GM18858 (cell line): ENCODE measurements around the gene SLC66A1.
"Not testable (repeated sequence)": the region's sequence is repeated elsewhere in the genome, so short reads cannot be mapped to it uniquely, and the experiment has no call there.

Experiments
- ATAC-seq: cut with Tn5 transposase; IDR thresholded peaks from one replicate; pipeline ENCODE4 v1.9.1; 2021; ENCODE audit not compliant: unreplicated experiment

Gene SLC66A1

GRCh38 chr1:19311931-19312781 lies at the start of gene SLC66A1, which contains the start of gene AKR7A2:
Gene SLC66A1 (plus strand): TSS chr1:19312326. CDS start chr1:19317678, 5,352 bp downstream.
Gene AKR7A2 (minus strand): TSS chr1:19312144. CDS start chr1:19312124, 20 bp downstream.
- peak; percentile 44 for ATAC-seq

DNA sequence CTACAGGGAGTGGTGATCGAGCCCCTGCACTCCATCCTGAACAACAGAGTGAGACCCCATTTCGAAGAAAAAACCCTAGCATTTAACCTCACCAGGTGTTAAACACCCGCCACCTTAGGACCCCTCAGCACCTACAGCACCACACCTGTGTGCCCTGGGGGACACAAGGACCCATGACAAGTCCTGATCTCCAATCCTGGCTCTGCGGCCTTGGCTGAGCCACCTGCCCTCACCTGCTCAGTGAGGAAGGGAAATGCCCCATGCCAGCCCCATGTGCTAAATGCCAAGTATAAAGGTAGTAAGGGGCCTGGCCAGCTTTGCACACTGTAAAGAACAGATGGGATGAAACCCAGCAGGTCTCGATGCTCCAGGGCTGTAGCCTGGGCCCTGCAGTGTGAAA lies 49.4 kb upstream of the SLC66A1 start:
- ATAC-seq, result no peak

DNA sequence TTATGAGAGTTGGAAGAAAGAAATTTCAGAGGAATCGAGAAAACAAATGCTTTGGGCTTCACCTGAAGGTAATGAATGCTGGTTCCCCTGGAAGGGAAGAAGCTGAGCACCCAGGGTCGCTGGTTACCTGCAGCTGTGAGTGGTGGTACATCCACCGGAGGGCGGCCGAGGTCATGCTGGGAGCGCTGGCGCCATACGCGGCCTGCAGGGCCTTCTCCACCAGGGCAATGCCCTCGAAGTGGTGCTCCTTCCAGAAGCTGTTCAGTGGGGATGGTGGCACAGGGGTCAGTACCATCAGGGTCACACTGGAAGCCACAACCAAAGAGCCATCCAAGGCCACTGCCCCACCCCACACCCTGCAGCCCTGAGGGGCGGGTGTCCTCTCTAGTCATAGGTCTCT lies 43.7 kb upstream of the SLC66A1 start:
- ATAC-seq, result no peak

DNA sequence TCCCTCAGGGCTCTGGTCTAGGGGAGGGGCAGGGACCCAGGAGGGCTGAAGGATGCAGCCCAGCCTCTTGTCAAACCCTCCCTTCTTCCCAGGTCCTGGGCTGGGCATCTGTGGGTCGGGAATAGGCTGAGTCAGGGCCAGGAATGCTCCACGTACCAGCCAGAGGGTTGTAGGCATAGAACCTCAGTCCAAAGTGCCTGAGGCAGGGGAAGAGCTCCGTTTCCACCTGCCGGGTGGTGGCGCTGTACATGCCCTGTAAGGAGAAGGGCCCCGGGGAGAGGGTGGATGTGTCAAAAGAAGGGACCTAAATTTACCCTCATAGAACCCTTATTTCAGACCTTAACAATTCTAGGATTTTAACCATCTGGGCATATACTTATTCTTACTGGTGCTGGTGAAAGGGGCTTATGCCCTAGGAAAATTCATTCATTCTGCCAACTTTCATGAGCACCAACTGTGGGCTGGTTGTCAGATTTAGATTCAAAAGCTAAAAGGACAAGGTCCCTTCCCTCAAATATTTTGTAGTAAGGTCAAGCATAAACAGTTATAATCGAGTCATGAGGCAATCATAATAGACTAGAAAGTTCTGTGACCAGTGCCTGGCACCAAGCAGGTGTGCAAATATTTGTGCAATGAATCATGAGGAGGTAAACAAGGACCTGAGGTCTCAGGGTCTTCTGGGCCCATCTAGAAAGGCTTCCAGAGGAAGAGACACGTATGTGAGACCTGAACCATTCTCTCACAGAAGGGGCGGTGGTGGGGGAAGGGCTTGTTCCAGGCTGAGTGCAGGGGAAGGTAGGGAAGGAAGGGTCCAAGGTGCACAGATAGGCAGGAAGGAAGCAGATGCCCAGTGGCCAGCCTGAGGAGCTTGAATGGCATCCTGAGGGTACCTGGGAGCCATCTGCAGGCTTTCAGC lies 42.4 kb upstream of the SLC66A1 start:
- not testable (repeated sequence) for ATAC-seq

DNA sequence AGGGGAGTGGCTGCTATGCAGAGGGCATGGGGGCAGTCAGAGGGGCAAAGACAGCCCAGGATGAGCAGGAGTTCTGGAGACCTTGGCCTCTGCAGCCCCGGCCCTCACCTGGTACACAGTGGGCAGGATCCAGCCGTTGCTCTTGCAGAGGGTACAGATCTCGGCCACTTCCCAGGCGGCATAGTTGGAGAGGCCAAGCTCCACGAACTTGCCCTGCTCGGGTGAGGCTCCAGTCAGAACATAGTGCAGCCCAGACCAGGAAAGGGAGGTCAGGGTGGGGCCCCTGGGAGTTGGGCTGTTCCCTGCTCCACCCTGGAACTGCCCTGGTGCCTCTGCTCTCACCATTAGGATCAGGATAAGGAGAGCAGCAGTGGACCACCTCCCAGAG lies 41.8 kb upstream of the SLC66A1 start:
- not testable (repeated sequence) for ATAC-seq

GRCh38 chr1:19272064-19272463 lies 40.1 kb upstream of the SLC66A1 start:
- no peak for ATAC-seq

- no peak for ATAC-seq
These were observed 38.9 kb upstream of the SLC66A1 start for GRCh38 chr1:19273106-19273843.

DNA sequence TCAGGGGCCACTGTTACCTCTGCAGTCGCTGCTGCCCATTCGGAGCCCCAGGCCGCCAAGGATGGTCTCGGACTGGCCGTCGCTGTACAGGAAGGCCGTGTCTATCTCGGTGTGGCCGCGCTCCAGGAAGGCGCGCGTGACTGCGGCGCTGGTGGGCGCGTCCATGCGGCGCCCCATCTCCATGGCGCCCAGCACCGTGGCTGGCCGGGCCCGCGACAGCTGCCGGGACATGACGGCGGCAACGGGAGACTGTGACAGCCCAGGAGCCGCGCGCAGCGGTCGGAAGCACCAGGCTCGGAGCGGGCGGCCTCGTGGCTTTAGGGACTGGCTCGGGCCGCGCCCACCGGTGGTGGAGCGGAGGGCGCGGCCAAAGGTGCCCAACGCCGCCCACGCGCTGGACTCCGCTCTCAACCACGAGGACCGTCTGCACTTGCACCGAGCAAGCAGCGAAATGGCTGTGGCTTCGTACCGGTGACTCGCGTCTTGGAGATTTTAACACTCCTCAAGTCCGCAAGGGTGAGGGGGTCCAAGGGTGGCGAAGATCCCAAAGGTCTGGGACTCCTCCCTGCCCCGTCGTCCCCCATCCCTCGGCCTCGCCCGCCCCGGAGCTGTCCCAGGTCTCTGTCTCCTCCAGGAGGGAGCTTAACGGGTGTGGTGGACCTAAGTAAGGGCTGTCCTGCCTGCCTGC lies 38.1 kb upstream of the SLC66A1 start:
- not testable (repeated sequence) for ATAC-seq

- no peak for ATAC-seq
These were observed 37.5 kb upstream of the SLC66A1 start for GRCh38 chr1:19274636-19275035.

- no peak for ATAC-seq
These were observed 28.2 kb upstream of the SLC66A1 start for GRCh38 chr1:19283891-19284290.

- no peak for ATAC-seq
These were observed 27.2 kb upstream of the SLC66A1 start for GRCh38 chr1:19284881-19285280.

- not testable (repeated sequence) for ATAC-seq
These were observed 26.8 kb upstream of the SLC66A1 start for GRCh38 chr1:19285366-19285765.

DNA sequence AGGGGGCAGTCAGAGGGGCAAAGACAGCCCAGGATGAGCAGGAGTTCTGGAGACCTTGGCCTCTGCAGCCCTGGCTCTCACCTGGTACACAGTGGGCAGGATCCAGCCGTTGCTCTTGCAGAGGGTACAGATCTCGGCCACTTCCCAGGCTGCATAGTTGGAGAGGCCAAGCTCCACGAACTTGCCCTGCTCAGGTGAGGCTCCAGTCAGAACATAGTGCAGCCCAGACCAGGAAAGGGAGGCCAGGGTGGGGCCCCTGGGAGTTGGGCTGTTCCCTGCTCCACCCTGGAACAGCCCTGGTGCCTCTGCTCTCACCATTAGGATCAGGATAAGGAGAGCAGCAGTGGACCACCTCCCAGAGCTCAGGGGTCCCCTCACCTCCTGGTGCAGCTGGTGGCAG lies 26.3 kb upstream of the SLC66A1 start:
- not testable (repeated sequence) for ATAC-seq

DNA sequence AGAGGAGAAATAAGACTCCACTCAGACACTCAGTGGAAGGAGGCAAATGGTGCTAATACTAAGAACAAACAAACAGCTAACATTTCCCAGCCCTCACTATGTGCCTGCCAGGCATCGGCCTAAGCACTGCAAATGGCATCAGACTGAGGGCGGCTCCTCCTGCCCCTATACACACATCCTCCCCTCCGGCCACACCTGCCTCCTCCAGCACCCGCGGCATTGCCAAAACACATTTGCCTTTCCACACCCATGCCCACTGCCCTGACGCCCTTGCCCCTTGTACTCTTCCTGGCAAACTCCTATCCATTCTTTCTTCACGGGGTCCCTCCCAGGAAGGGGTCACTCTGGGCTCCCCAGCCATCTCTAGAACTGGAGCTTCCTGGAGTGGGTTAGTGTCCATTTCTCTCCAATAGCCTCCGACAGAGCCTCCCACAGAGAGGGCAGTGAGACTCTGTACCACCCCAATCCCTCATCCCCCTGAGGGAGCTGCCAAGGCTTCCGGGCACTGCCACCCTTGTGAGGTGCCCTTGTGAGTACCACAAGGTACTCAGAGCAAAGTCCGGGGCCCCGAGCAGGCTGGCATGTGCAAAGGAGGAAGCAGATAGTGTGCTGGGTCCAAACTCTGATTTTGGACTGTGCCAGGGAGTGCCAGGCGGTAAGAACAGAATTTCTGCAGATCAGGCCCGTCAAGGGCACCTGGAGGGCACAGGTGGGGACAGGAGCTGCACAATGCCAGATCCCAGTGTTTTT lies 24.5 kb upstream of the SLC66A1 start:
- no peak for ATAC-seq

- ATAC-seq, result not testable (repeated sequence)
These were observed 23.5 kb upstream of the SLC66A1 start, which contains the start of gene AKR7A3 for GRCh38 chr1:19288324-19289241. Gene AKR7A3 (minus strand): TSS chr1:19288770. CDS start chr1:19288709, 61 bp downstream.

GRCh38 chr1:19289244-19289643 lies 22.9 kb upstream of the SLC66A1 start:
- ATAC-seq, result no peak

- ATAC-seq, result no peak
These were observed 17.5 kb upstream of the SLC66A1 start for GRCh38 chr1:19294638-19295037.

GRCh38 chr1:19300211-19300610 lies 11.9 kb upstream of the SLC66A1 start:
- no peak for ATAC-seq
